ENCODE results near the gene SH3RF1.

DNA sequence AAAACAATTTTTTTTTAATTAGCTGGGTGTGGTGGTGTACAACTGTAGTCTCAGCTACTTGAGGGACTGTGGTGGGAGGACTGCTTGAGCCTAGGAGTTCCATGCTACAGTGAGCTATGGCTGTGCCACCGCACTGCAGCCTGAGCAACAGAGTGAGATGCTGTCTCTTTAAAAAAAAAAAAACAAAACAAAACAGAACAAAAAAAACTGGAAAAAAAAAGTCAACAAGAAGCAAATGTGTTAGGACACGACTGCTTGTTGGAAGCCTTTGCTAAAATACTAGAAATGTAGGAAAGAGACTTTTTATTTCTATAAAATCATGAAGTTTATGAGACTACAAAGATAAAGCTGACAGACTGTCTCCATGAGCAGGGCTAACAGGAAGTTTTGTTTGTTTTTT is 87.2 kb downstream of the SH3RF1 start:
- TF ChIP-seq EZH2phosphoT487 (IDR thresholded peaks at IDR 0.05; ENCODE audit: borderline replicate concordance, low read length), result no peak
- TF ChIP-seq CTCF (IDR thresholded peaks at IDR 0.05; ENCODE audit: low read depth, low read length, poor library complexity, severe bottlenecking), result no peak

Data from DOHH2 (cell line).